Adrenal gland (tissue), 12 donors: ENCODE results near the gene KRT16. TPM values are rescaled to one million over a fixed set of nuclear protein-coding genes. Genes with fewer than 3 reads are reported as not detected.
"Not testable (repeated sequence)": the region's sequence is repeated elsewhere in the genome, so short reads cannot be mapped to it uniquely, and the experiment has no call there.

Experiments used
- DNase-seq, 7 donors: peaks; one replicate each; pipeline ENCODE4 v3.0.0-alpha.2; 2019 to 2020
- H3K27ac ChIP-seq, 5 donors: fragments of 200-600 bp; sonication (generic) in 4 of 5; 1 replicate in 3 of 5; 2 replicates in 2 of 5; pipeline versions ENCODE4 v1.5.1 to v1.8.0; 2016 to 2020; ENCODE audit warnings: mild to moderate bottlenecking in 1 of 5
- H3K27me3 ChIP-seq: fragments of 200-600 bp; 2 replicates; pipeline ENCODE4 v1.8.0; 2021
- H3K36me3 ChIP-seq, 2 donors: fragments of 200-600 bp; replicated peaks in 1 of 2; 1 replicate in 1 of 2; 2 replicates in 1 of 2; pipeline versions ENCODE4 v1.5.1 to v1.8.0; 2018 to 2022
- H3K4me1 ChIP-seq, 2 donors: fragments of 200-600 bp; replicated peaks in 1 of 2; 1 replicate in 1 of 2; 2 replicates in 1 of 2; pipeline versions ENCODE4 v1.5.1 to v1.8.0; 2018 to 2021
- H3K4me3 ChIP-seq, 4 donors: fragments of 200-600 bp; sonication (generic) in 3 of 4; one replicate each; pipeline ENCODE4 v1.5.1; 2016 to 2018
- H3K9me3 ChIP-seq, 3 donors: fragments of 200-600 bp; sonication (generic) in 1 of 3; replicated peaks in 1 of 3; 1 replicate in 2 of 3; 2 replicates in 1 of 3; pipeline versions ENCODE4 v1.5.1 to v1.8.0; 2016 to 2021
- POLR2A ChIP-seq, 2 donors: fragments of 450-650 bp; IDR thresholded peaks; one replicate each; pipeline ENCODE4 v1.6.1; 2017; ENCODE audit warnings: antibody characterized with exemption in 2 of 2, mild to moderate bottlenecking in 2 of 2, moderate library complexity in 1 of 2
- WGBS, 4 donors: extraction: QIAGEN DNeasy Blood & Tissue Kit in 2 of 4; methylation state at CpG; one replicate each; pipeline versions ENCODE4 v1.1.5 to v1.1.7; 2013 to 2017; 5-methylcytosine and 5-hydroxymethylcytosine counted together
- intact Hi-C, 2 donors: fragments of 100-400 bp; cut with DNase I; formaldehyde crosslinking; loops; one replicate each; pipeline versions ENCODE4 v1.14.1 to v1.15.0; 2022 to 2023
- polyA plus RNA-seq, 3 donors: library from polyadenylated mRNA; stranded (reverse); fragments of 200-250 nt in 2 of 3; fragments of 350-450 nt in 1 of 3; fragmentation: Illumina TruSeq in 1 of 3; extraction: RNeasy Lipid Tissue Mini Kit (QIAGEN cat#74804) in 1 of 3; gene quantifications; one replicate each; pipeline ENCODE4 v1.2.3, GENCODE V29; 2013 to 2014
- total RNA-seq, 9 donors: library from RNA; depleted of rRNA in 4 of 9; stranded (reverse); fragments of >200 nt in 4 of 9; fragments of 120-200 nt in 1 of 9; fragmentation: NEBNext Ultra II Directional in 1 of 9; extraction: Animal tissue kit (Norgen Biotek cat#: 25700) in 1 of 9; gene quantifications; one replicate each; pipeline versions ENCODE4 v1.1.0 to v1.2.4, GENCODE V29; 2013 to 2023
- TF ChIP-seq, protein P1 (sequence below), 6 experiments: fragments of 450-650 bp in 4 of 6; fragments of 200-600 bp in 2 of 6; sonication (generic) in 1 of 6; IDR thresholded peaks; 1 replicate in 5 of 6; 2 replicates in 1 of 6; pipeline versions ENCODE4 v1.5.1 to v1.8.0; 2016 to 2021; ENCODE audit warnings: antibody characterized with exemption in 6 of 6, mild to moderate bottlenecking in 2 of 6, moderate library complexity in 1 of 6
- donor health status: healthy with polysubstance abuse.
- donor health status: Bipolar disorder and iron deficiency.
- donor health status: DM: yes; HTN: yes; CAD: no.
- donor health status: DM: no; HTN: no; CAD: no.
- donor health status: DM: no; HTN: no; CAD: no.
- donor health status: DM: yes; HTN: yes; CAD: no.

KRT16 gene
- total and polyA plus RNA-seq, 12 donors = 0.18 to 4.5 (median 0.69) TPM; not detected in 3

DNA sequence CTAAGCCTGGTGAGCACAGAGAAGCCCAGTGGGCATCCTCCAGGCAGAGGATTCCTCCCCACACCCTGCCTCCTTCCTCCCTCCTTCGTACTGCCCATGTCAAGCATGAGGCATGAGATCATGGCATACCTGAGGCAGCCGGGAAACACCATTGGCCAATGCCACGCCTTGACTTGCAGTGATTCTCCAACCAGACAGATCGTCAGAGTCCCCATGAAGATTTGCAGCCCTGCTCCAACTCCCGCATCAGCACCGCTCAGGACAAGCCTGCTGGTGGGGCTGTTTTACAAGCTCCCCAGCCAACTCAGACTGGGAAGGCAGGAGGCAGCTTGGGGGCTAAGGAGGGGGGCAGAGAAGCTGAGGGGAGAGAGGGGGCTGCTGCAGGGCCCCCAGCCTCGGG lies 2.9 kb upstream of the KRT16 start:
- intact Hi-C loops = no loop called here
- Histone ChIP-seq H3K4me1 (no peaks in the 10 kb centered on the region), H3K36me3 (no peaks in the 10 kb centered on the region), H3K27me3 (no peaks in the 10 kb centered on the region), H3K9me3 (no peaks in the 10 kb centered on the region), H3K4me3 (no peak overlapping the region), H3K27ac (no peak overlapping the region)
- WGBS, 4 donors = 39 to 80% (median 62%) methylated on average over 1 to 7 of the region's 7 CpGs
- DNase-seq = no peak
- TF ChIP-seq, protein P1, sequence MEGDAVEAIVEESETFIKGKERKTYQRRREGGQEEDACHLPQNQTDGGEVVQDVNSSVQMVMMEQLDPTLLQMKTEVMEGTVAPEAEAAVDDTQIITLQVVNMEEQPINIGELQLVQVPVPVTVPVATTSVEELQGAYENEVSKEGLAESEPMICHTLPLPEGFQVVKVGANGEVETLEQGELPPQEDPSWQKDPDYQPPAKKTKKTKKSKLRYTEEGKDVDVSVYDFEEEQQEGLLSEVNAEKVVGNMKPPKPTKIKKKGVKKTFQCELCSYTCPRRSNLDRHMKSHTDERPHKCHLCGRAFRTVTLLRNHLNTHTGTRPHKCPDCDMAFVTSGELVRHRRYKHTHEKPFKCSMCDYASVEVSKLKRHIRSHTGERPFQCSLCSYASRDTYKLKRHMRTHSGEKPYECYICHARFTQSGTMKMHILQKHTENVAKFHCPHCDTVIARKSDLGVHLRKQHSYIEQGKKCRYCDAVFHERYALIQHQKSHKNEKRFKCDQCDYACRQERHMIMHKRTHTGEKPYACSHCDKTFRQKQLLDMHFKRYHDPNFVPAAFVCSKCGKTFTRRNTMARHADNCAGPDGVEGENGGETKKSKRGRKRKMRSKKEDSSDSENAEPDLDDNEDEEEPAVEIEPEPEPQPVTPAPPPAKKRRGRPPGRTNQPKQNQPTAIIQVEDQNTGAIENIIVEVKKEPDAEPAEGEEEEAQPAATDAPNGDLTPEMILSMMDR (IDR thresholded peaks at IDR 0.05) = no peak
- no peak for TF ChIP-seq POLR2A (IDR thresholded peaks at IDR 0.05)

DNA sequence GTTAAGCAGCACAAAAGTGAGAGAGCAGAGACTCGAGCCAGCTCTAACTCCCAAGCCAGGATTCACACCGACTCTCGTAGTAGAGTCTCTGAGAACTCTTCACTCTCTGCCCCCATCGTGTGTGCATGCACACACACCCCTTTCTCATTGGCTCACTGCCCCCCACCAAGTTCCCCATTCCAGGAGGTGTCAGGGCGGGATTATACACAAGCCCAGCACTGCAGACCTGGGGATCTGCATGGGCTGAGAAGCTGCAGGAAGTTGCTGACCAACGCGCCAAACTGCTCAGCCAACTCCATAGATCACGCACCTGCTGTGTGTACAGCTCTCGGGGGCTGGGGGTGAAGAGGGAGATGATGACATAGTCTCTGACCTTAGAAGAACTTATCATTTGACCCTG lies 2.2 kb upstream of the KRT16 start:
- H3K36me3 ChIP-seq, DNase-seq, H3K27me3 ChIP-seq, H3K27ac ChIP-seq, intact Hi-C loops, H3K4me3 ChIP-seq, H3K9me3 ChIP-seq, H3K4me1 ChIP-seq: not testable (repeated sequence)
- 56 to 63% (median 59%) methylated on average over 7 to 9 of the region's 9 CpGs for WGBS, 4 donors

DNA sequence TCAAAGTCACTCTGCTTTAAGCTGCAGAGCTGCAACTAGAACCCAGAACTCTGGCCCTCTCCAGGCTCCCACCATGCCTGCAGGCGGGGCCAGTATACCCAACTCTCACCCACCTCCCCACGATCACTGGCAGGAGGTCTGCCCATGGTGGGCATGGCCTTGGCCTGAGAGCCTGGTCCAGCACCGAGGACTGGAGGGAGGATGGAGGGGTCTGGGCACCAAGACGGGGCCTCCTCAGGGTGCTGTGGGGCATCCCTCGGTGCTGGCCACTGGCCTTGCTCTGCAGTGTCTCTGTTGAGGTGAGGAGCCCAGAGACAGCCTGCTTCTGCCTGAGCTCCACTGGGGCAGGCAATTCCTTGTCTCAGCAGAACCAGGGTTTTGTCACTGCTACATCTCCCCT lies 1.5 kb upstream of the KRT16 start:
- no peak for TF ChIP-seq POLR2A (IDR thresholded peaks at IDR 0.05)
- 90 to 100% (median 92%) methylated on average over 2 to 5 of the region's 5 CpGs; no CpG with 5 or more reads in 1 of the 4 donors for WGBS, 4 donors
- H3K27me3 ChIP-seq = no peaks in the 10 kb centered on the region
- no peaks in the 10 kb centered on the region for H3K4me1 ChIP-seq
- H3K9me3 ChIP-seq = no peaks in the 10 kb centered on the region
- no peak overlapping the region for H3K4me3 ChIP-seq
- no peak for DNase-seq
- H3K36me3 ChIP-seq = no peaks in the 10 kb centered on the region
- intact Hi-C loops = no loop called here
- no peak overlapping the region for H3K27ac ChIP-seq

DNA sequence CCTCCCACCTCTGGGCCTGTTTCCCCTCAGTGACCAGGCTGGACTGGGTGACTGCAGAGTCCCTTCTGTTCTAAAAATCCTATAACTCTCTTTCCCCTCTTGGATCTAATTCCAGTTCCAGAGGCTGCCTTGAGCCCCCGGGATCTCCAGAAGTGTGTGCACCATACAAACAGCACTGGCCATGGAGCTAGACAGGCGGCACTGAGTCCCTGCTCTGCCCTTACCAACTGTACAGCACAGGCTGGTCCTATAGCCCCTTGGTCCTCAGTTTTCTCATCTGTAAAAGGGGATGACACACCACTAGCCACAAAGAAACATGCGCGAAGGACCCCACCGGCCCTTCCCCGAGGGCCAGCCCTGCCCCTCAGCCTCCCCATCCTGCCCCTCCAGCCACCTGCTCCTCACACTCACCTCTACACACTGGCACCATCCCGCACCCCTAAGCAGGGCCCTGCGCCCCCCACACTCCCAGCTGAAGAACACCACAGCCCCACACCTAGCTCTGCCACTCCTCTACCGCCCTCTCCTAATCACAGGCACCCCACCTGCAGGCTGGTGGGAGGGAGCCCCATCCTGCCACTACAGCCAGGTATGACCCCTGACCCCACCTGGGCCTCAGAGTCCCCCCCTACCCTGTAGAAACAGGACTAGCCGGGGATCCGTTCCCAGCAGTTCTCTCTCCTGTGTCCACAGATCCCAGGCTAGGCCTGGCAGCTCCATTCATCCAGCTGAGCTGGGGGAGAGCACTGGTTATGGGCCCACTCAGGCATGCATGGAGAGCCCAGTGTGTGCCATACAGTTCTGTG lies 913 bp upstream of the KRT16 start:
- no peaks in the 10 kb centered on the region for H3K9me3 ChIP-seq
- DNase-seq = no peak
- no peak for TF ChIP-seq POLR2A (IDR thresholded peaks at IDR 0.05)
- TF ChIP-seq, protein P1 (IDR thresholded peaks at IDR 0.05) = no peak
- H3K4me1 ChIP-seq = no peaks in the 10 kb centered on the region
- H3K4me3 ChIP-seq = no peak overlapping the region
- no peaks in the 10 kb centered on the region for H3K27me3 ChIP-seq
- intact Hi-C loops = no loop called here
- no peak overlapping the region for H3K27ac ChIP-seq
- WGBS, 4 donors = 73 to 91% (median 78%) methylated on average over 9 to 11 of the region's 11 CpGs
- H3K36me3 ChIP-seq = no peaks in the 10 kb centered on the region

DNA sequence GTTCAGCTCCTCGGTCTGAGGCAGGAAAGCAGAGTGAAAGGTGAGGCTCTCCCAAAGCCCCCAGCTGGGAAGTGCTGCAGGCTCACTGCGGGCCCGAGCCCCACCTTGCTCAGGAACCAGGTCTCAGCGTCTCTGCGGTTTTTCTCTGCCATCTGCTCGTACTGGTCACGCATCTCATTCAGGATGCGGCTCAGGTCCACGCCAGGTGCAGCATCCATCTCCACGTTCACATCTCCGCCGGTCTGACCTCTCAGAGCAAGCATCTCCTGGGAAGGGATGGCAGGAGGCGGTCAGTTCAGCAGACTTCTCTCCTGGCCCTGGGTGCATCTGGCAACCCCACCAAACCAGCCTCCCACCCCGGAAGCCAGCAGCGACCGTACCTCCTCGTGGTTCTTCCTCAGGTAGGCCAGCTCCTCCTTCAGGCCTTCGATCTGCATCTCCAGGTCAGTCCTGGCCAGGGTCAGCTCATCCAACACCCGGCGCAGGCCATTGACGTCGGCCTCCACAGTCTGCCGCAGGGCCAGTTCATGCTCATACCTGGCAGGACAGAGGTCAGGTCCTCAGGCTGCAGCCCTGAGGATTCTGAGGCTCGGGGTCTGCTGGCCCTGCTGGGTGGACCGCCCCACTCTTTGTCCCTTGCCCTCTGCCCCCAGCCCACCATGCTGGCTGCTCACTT lies 1.5 kb downstream of the KRT16 start:
- Histone ChIP-seq H3K27ac (no peak overlapping the region), H3K4me3 (no peak overlapping the region), H3K9me3 (peaks cover 0 to 9% (median 0%) of the 10 kb centered on the region in 3 donors), H3K27me3 (no peaks in the 10 kb centered on the region), H3K4me1 (no peaks in the 10 kb centered on the region), H3K36me3 (no peaks in the 10 kb centered on the region)
- TF ChIP-seq, protein P1 (IDR thresholded peaks at IDR 0.05) = no peak
- no peak for TF ChIP-seq POLR2A (IDR thresholded peaks at IDR 0.05)
- 89 to 91% (median 90%) methylated on average over 13 to 25 of the region's 25 CpGs for WGBS, 4 donors
- DNase-seq = no peak
- intact Hi-C loops = no loop called here
